OCI-LY3 (cell line): Measurements from ENCODE around the gene FANCM.

Experiments used
- EZH2phosphoT487 ChIP-seq: fragments of 200-600 bp; shearing (Covaris generic); IDR thresholded peaks from 2 replicates; pipeline ENCODE4 v1.6.1; 2018; ENCODE audit warnings: antibody characterized with exemption, mixed run types, low read depth
- TF ChIP-seq, protein P1 (sequence below): fragments of 200-600, 300-600 bp; sonication (generic); IDR thresholded peaks from 2 replicates; pipeline ENCODE4 v1.5.1; 2014; ENCODE audit warnings: antibody characterized with exemption, low read length, low read depth

DNA sequence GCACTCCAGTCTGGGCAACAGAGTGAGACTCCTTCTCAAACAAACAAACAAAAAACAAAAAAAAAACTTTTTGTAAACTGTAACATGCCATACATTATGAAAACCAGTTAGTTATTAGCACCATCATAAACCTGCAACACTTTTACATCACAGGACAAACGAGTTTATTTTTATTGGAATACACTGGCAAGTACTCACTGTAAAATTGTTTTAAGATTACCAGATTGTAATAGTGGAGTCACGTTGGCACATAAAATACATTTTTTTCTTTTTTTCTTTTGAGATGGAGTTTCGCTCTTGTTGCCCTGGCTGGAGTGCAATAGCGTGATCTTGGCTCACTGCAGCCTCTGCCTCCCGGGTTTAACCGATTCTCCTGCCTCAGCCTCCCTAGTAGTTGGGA lies 17.1 kb upstream of the FANCM start:
- TF ChIP-seq EZH2phosphoT487: no peak
- TF ChIP-seq, protein P1, sequence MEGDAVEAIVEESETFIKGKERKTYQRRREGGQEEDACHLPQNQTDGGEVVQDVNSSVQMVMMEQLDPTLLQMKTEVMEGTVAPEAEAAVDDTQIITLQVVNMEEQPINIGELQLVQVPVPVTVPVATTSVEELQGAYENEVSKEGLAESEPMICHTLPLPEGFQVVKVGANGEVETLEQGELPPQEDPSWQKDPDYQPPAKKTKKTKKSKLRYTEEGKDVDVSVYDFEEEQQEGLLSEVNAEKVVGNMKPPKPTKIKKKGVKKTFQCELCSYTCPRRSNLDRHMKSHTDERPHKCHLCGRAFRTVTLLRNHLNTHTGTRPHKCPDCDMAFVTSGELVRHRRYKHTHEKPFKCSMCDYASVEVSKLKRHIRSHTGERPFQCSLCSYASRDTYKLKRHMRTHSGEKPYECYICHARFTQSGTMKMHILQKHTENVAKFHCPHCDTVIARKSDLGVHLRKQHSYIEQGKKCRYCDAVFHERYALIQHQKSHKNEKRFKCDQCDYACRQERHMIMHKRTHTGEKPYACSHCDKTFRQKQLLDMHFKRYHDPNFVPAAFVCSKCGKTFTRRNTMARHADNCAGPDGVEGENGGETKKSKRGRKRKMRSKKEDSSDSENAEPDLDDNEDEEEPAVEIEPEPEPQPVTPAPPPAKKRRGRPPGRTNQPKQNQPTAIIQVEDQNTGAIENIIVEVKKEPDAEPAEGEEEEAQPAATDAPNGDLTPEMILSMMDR: no peak
